Adrenal gland (tissue), 5 donors: ENCODE measurements around the gene CLASRP.

Experiments
- POLR2A ChIP-seq, 2 donors: fragments of 450-650 bp; IDR thresholded peaks; one replicate each; pipeline ENCODE4 v1.6.1; 2017; ENCODE audit warnings: antibody characterized with exemption in 2 of 2, mild to moderate bottlenecking in 2 of 2, moderate library complexity in 1 of 2
- TF ChIP-seq, protein P1 (sequence below), 6 experiments: fragments of 450-650 bp in 4 of 6; fragments of 200-600 bp in 2 of 6; sonication (generic) in 1 of 6; IDR thresholded peaks; 1 replicate in 5 of 6; 2 replicates in 1 of 6; pipeline versions ENCODE4 v1.5.1 to v1.8.0; 2016 to 2021; ENCODE audit warnings: antibody characterized with exemption in 6 of 6, mild to moderate bottlenecking in 2 of 6, moderate library complexity in 1 of 6
- donor health status: DM: no; HTN: no; CAD: no.

DNA sequence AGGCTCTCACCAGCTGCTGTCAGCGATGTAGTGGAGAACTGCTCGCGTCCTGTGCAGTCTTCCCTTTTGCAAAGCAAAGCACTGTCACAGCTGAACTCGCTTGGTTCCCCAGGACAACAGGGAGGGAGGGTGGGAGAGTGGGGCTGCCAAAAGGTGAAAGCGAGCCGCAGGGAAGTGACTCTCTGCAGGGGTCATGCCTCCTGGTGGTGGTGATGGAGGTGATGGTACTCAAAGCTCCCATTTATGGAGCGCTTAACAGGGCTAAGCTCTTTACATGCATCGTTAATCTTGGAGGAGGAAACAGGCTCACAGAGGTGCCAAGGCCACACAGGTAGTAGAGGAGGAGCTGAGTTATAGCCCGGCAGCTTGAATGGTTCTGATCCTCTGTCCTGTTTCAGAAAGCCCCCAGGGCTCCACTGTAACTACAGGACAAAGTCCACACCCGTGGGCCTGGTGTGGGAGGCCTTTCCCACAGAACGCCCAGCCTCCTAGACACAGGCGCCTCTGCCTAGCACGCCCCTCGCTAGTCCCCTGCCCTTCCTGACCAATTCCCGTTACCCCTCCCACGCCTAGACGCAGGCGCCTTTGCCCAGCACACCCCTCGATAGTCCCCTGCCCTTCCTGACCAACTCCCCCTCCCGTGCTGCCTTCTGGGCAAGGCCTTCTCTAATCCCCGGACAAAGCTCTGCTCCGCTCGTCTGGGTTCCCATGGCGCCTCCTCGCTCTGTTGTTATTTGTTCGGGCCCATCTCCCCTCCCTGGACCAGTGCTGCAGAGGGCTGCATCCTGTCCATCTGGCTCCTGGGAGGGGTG, 64.9 kb downstream of the CLASRP start:
- TF ChIP-seq, protein P1, sequence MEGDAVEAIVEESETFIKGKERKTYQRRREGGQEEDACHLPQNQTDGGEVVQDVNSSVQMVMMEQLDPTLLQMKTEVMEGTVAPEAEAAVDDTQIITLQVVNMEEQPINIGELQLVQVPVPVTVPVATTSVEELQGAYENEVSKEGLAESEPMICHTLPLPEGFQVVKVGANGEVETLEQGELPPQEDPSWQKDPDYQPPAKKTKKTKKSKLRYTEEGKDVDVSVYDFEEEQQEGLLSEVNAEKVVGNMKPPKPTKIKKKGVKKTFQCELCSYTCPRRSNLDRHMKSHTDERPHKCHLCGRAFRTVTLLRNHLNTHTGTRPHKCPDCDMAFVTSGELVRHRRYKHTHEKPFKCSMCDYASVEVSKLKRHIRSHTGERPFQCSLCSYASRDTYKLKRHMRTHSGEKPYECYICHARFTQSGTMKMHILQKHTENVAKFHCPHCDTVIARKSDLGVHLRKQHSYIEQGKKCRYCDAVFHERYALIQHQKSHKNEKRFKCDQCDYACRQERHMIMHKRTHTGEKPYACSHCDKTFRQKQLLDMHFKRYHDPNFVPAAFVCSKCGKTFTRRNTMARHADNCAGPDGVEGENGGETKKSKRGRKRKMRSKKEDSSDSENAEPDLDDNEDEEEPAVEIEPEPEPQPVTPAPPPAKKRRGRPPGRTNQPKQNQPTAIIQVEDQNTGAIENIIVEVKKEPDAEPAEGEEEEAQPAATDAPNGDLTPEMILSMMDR (IDR thresholded peaks at IDR 0.05), result no peak
- no peak for TF ChIP-seq POLR2A (IDR thresholded peaks at IDR 0.05)
